ENCODE data around the gene RAB40C. TPM values are rescaled to one million over a fixed set of nuclear protein-coding genes. Genes with fewer than 3 reads are reported as not detected.
A peak's percentile ranks its signal among the peaks of the same experiment; 100 is the strongest.

Gene RAB40C
- total RNA-seq, 4 donors from 2014 or later, result 103 to 161 (median 122) TPM

GRCh38 chr16:640614-641013, 50.7 kb downstream of the RAB40C start:
- intact Hi-C loops (cut with DNase I; ENCODE audit: low total_unique reads), result no loop called here
- 89 to 94% methylated on average over 3 of the region's 5 CpGs for WGBS, 2 donors
- no peak for DNase-seq (ENCODE audit: low spot score in 2 of 2)
- no peak overlapping the region for H3K4me3 ChIP-seq (ENCODE audit: low read depth, poor library complexity, severe bottlenecking)
- TF ChIP-seq POLR2A (IDR thresholded peaks at IDR 0.05) (no peak), CTCF (IDR thresholded peaks at IDR 0.05) (no peak)

GRCh38 chr16:641326-642188, 51.7 kb downstream of the RAB40C start, which contains the start of gene MCRIP2:
TSS of gene MCRIP2 (plus strand) at chr16:641828. CDS start at chr16:641992, 164 bp downstream.
- WGBS, 2 donors, result 1% methylated on average over 31 of the region's 81 CpGs; no CpG with 5 or more reads in 1 of the 2 donors
- peak within 1 kb of the TSS; percentile 60 for H3K4me3 ChIP-seq (ENCODE audit: low read depth, poor library complexity, severe bottlenecking)
- no peak for TF ChIP-seq CTCF (IDR thresholded peaks at IDR 0.05)
- TF ChIP-seq POLR2A (IDR thresholded peaks at IDR 0.05), result no peak
- intact Hi-C loops (cut with DNase I; ENCODE audit: low total_unique reads), result no loop called here
- peak; percentile 62 to 95 for DNase-seq (ENCODE audit: low spot score in 2 of 2)

GRCh38 chr16:642189-643049, 52.6 kb downstream of the RAB40C start:
- H3K4me3 ChIP-seq (ENCODE audit: low read depth, poor library complexity, severe bottlenecking), result peak overlapping the region; percentile 60
- TF ChIP-seq CTCF (IDR thresholded peaks at IDR 0.05) (no peak), POLR2A (IDR thresholded peaks at IDR 0.05) (no peak)
- intact Hi-C loops (cut with DNase I; ENCODE audit: low total_unique reads), result no loop called here
- 7 to 27% methylated on average over 18 to 60 of the region's 72 CpGs for WGBS, 2 donors
- no peak for DNase-seq (ENCODE audit: low spot score in 2 of 2)

- 93% methylated on average over 12 to 13 of the region's 13 CpGs for WGBS, 2 donors
- no peak for DNase-seq (ENCODE audit: low spot score in 2 of 2)
- H3K4me3 ChIP-seq (ENCODE audit: low read depth, poor library complexity, severe bottlenecking), result peak overlapping the region; percentile 60
- TF ChIP-seq CTCF (IDR thresholded peaks at IDR 0.05), result no peak
- TF ChIP-seq POLR2A (IDR thresholded peaks at IDR 0.05), result no peak
- intact Hi-C loops (cut with DNase I; ENCODE audit: low total_unique reads), result no loop called here
Observed at GRCh38 chr16:643050-643368, 53.1 kb downstream of the RAB40C start.

GRCh38 chr16:644556-644955, 54.7 kb downstream of the RAB40C start:
- 86 to 87% methylated on average over 12 of the region's 12 CpGs for WGBS, 2 donors
- no peak for DNase-seq (ENCODE audit: low spot score in 2 of 2)
- no peak overlapping the region for H3K4me3 ChIP-seq (ENCODE audit: low read depth, poor library complexity, severe bottlenecking)
- intact Hi-C loops (cut with DNase I; ENCODE audit: low total_unique reads), result no loop called here
- TF ChIP-seq CTCF (IDR thresholded peaks at IDR 0.05), result no peak
- TF ChIP-seq POLR2A (IDR thresholded peaks at IDR 0.05), result no peak

All from lower leg skin (tissue), 4 donors.